Uterus (tissue), 4 donors: ENCODE results near the gene SIRT6. TPM values are rescaled to one million over a fixed set of nuclear protein-coding genes. Genes with fewer than 3 reads are reported as not detected.
A peak's percentile ranks its signal among the peaks of the same experiment; 100 is the strongest.

Experiments used
- DNase-seq, 2 donors: peaks; one replicate each; pipeline ENCODE4 v3.0.0-alpha.2; 2019 to 2020
- H3K27ac ChIP-seq, 2 donors: fragments of 200-600 bp; sonication (generic); 1 replicate in 1 of 2; 2 replicates in 1 of 2; pipeline ENCODE4 v1.5.1; 2016 to 2018
- H3K27me3 ChIP-seq, 2 donors: fragments of 200-600 bp; sonication (generic); one replicate each; pipeline ENCODE4 v1.5.1; 2018 to 2019; ENCODE audit warnings: control low read depth in 1 of 2
- H3K36me3 ChIP-seq, 2 donors: fragments of 200-600 bp; sonication (generic); one replicate each; pipeline ENCODE4 v1.5.1; 2019; ENCODE audit warnings: control low read depth in 1 of 2
- H3K4me1 ChIP-seq, 2 donors: fragments of 200-600 bp; sonication (generic); one replicate each; pipeline ENCODE4 v1.5.1; 2018 to 2019; ENCODE audit warnings: control low read depth in 1 of 2
- H3K4me3 ChIP-seq, 2 donors: fragments of 200-600 bp; sonication (generic); 1 replicate in 1 of 2; 2 replicates in 1 of 2; pipeline ENCODE4 v1.5.1; 2018 to 2019; ENCODE audit warnings: mild to moderate bottlenecking in 1 of 2
- H3K9me3 ChIP-seq, 2 donors: fragments of 200-600 bp; sonication (generic); one replicate each; pipeline ENCODE4 v1.5.1; 2019; ENCODE audit warnings: control low read depth in 1 of 2
- POLR2A ChIP-seq, 2 donors: fragments of 450-650 bp; IDR thresholded peaks; one replicate each; pipeline ENCODE4 v1.6.1; 2016; ENCODE audit warnings: antibody characterized with exemption in 2 of 2, mild to moderate bottlenecking in 1 of 2, moderate library complexity in 1 of 2
- intact Hi-C: fragments of 100-400 bp; cut with DNase I; formaldehyde crosslinking; loops from one replicate; pipeline ENCODE4 v1.15.1; 2023; ENCODE audit warnings: low total_unique reads
- total RNA-seq, 4 donors: library from RNA; depleted of rRNA in 3 of 4; stranded (reverse); fragments of >200 nt in 3 of 4; gene quantifications; one replicate each; pipeline versions ENCODE4 v1.1.0 to v1.2.4, GENCODE V29; 2014 to 2023
- TF ChIP-seq, protein P1 (sequence below), 4 experiments: fragments of 200-600 bp in 2 of 4; fragments of 450-650 bp in 2 of 4; sonication (generic) in 2 of 4; IDR thresholded peaks; one replicate each; pipeline ENCODE4 v1.5.1; 2016 to 2019; ENCODE audit warnings: antibody characterized with exemption in 4 of 4, mild to moderate bottlenecking in 2 of 4, moderate library complexity in 1 of 4
- donor health status: DM: yes; HTN: yes; CAD: no.

Gene SIRT6
- total RNA-seq, 4 donors from 2014 or later: 1.3 to 23.2 (median 15.1) TPM

DNA sequence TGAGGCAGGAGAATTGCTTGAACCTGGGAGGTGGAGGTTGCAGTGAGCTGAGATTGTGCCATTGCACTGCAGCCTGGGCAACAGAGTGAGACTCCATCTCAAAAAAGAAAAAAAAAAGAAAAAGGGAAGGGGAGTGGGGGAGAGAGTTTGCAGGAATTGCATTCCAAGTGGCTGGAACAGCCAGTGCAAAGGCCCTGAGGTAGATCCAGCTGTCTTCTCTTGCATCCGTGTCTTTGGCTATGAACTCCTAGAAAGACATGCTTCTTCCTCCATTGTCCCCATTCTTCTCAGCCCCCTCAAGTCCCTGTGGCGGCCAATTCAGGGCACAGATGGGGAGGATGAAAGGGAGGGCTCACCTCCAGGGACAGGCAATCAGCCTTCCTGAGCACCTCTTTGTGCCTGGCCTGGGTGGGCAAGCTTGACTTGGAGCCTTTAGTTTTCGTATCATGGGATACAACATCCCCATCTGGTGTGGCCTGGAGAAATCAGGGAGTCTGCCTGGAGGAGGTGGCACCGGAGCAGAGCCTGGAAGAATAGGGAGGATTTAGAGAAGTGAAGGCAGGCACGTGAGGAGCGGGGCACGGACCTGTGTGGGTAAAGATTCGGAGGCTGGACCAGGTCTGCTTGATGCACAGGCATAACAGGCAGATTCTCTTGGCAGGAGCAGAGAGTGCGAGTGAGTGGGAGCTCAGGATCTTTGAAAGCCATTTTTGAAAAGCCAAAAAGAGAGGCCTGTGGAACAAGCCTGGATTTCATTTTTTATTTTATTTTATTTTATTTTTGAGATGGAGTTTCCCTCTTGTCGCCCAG lies 5.2 kb upstream of the SIRT6 start:
- TF ChIP-seq, protein P1, sequence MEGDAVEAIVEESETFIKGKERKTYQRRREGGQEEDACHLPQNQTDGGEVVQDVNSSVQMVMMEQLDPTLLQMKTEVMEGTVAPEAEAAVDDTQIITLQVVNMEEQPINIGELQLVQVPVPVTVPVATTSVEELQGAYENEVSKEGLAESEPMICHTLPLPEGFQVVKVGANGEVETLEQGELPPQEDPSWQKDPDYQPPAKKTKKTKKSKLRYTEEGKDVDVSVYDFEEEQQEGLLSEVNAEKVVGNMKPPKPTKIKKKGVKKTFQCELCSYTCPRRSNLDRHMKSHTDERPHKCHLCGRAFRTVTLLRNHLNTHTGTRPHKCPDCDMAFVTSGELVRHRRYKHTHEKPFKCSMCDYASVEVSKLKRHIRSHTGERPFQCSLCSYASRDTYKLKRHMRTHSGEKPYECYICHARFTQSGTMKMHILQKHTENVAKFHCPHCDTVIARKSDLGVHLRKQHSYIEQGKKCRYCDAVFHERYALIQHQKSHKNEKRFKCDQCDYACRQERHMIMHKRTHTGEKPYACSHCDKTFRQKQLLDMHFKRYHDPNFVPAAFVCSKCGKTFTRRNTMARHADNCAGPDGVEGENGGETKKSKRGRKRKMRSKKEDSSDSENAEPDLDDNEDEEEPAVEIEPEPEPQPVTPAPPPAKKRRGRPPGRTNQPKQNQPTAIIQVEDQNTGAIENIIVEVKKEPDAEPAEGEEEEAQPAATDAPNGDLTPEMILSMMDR (IDR thresholded peaks at IDR 0.05): no peak
- TF ChIP-seq POLR2A (IDR thresholded peaks at IDR 0.05): no peak
- H3K9me3 ChIP-seq: no peaks in the 10 kb centered on the region
- intact Hi-C loops: no loop called here
- no peak overlapping the region for H3K27ac ChIP-seq
- H3K4me3 ChIP-seq: no peak overlapping the region
- no peak for DNase-seq
- H3K36me3 ChIP-seq: no peaks in the 10 kb centered on the region
- H3K4me1 ChIP-seq: no peaks in the 10 kb centered on the region
- no peaks in the 10 kb centered on the region for H3K27me3 ChIP-seq

DNA sequence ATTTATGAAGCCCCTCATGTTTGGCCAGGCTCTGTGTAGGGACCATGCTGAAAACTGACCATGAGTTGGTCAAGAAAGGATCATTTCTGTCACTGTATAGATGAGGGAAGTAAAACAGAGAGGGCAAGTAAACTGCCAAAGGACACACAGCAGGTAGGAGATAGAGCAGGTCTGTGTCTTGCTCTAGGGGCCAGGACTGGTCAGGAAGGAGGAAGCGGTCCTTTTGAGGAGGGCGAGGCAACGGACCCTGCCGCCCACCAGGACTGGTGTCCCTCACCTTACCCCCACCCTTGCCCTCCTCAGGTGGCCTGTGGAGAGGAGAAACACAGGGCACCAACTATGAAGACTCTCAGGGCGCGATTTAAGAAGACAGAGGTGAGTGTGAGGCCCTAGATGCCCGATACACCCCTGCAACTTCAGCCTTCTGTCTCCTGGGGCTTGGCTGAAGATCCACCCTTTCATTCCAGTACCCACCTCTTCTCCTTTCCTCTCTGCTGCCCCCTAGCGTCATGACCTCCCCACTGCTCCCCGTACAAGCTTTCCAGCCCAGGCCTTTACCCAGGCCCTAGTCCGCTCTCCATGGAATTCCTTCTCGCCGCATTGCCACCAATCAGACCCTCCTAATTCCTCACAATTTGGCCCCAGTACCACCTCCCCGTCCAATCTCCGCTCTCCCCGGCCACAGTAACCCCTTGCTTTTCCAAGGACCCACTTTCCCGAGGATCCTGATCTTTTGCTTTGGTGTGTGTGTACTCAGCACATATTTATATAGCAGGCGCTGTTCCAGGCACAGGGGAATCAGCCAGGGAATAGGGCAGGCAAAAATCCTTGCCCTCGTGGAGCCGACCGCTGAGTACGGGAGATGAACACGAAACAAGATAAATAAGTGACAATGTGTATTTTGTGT lies 4.0 kb upstream of the SIRT6 start:
- Histone ChIP-seq H3K36me3 (no peaks in the 10 kb centered on the region), H3K27ac (no peak overlapping the region), H3K27me3 (no peaks in the 10 kb centered on the region), H3K9me3 (no peaks in the 10 kb centered on the region), H3K4me3 (no peak overlapping the region), H3K4me1 (peaks cover 0 to 7% of the 10 kb centered on the region in 2 donors)
- intact Hi-C loops: no loop called here
- TF ChIP-seq, protein P1 (IDR thresholded peaks at IDR 0.05): peak in 3 of 4 experiments; percentile 10 to 37 (median 31)
- TF ChIP-seq POLR2A (IDR thresholded peaks at IDR 0.05): no peak
- peak; percentile 39 to 42 for DNase-seq

- TF ChIP-seq, protein P1 (IDR thresholded peaks at IDR 0.05): no peak
- TF ChIP-seq POLR2A (IDR thresholded peaks at IDR 0.05): no peak
- Histone ChIP-seq H3K27me3 (no peaks in the 10 kb centered on the region), H3K4me3 (no peak overlapping the region), H3K27ac (no peak overlapping the region), H3K36me3 (no peaks in the 10 kb centered on the region), H3K4me1 (peaks cover 0 to 9% of the 10 kb centered on the region in 2 donors), H3K9me3 (no peaks in the 10 kb centered on the region)
- intact Hi-C loops: no loop called here
- no peak for DNase-seq
These were observed 3.2 kb upstream of the SIRT6 start for GRCh38 chr19:4185413-4186086.

GRCh38 chr19:4184718-4185352 lies 2.5 kb upstream of the SIRT6 start:
- TF ChIP-seq, protein P1 (IDR thresholded peaks at IDR 0.05): no peak
- no peak for TF ChIP-seq POLR2A (IDR thresholded peaks at IDR 0.05)
- H3K36me3 ChIP-seq: no peaks in the 10 kb centered on the region
- H3K27me3 ChIP-seq: no peaks in the 10 kb centered on the region
- H3K4me1 ChIP-seq: peaks cover 0 to 9% of the 10 kb centered on the region in 2 donors
- no peak overlapping the region for H3K4me3 ChIP-seq
- intact Hi-C loops: no loop called here
- DNase-seq: no peak
- H3K9me3 ChIP-seq: no peaks in the 10 kb centered on the region
- no peak overlapping the region for H3K27ac ChIP-seq
